WI38 (cell line): ENCODE measurements around the gene TMEM240.
"Not testable (repeated sequence)": the region's sequence is repeated elsewhere in the genome, so short reads cannot be mapped to it uniquely, and the experiment has no call there.

Experiments
- H3K4me3 ChIP-seq: 2 replicates; pipeline ENCODE4 v1.5.1; 2011; ENCODE audit warnings: low read depth, mild to moderate bottlenecking, control low read depth, low read length
- CTCF ChIP-seq: IDR thresholded peaks from 2 replicates; pipeline ENCODE4 v1.5.1; 2012; ENCODE audit warnings: low read depth, mild to moderate bottlenecking, control low read depth, low read length

The TMEM240 gene

DNA sequence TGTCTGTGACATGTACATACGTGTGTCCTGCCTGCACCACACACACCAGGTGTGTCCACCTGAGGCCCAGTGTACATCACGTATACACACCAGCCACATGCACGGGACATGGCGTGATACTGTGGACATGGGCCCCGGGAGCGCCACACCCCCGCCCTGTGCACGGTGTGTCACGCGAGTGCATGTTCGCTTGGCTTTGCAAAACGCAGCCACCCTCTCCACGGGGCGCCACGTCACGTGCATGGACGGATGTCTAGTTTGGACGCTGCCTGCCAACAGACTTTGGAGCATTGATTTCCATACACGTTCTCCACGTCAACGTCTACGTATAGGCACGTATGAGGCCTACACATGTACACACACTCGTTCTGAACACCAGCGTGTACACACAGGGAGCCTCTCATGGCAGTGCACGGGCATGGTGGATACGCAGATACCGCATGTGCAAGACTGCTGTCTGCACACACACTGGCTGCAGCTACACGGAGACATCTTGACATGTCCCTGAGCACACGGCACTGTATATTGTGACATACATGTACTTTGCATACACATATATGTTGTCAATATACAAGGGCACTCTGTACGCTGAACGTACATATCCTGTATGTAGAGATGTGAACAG is 2.7 kb downstream of the TMEM240 start:
- no peak overlapping the region for H3K4me3 ChIP-seq
- TF ChIP-seq CTCF: no peak

DNA sequence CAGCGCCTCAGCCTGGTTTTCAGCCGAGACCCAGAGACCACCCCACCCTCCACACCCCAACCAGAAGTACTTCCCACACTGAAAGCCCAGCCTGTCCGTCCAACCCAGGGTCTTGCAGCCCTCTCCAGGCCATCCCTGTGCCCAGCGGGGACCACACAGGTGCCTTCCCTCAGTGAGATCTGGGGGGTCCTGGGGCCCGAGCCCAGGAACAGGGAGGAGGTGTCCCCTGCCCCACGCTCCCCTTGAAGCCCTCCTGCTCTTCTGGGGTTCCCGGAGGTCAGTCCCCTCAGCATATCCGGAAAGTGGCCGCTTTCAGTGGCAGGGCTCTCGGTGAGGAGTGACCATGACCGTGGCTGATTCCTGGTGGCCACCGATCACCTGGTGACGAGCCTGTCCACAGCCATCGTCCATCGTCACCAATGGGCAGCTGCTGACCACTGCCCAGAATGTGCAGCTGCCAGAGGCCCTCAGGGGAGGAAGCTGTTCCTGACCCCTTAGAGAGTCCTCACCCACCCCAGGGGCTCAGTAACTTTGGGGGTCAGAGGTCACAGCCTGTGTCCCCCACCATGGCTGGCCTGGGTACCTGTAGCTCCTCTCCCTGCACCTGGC is 3.4 kb downstream of the TMEM240 start:
- no peak for TF ChIP-seq CTCF
- no peak overlapping the region for H3K4me3 ChIP-seq

GRCh38 chr1:1536019-1536937 is 4.1 kb downstream of the TMEM240 start:
- H3K4me3 ChIP-seq: no peak overlapping the region
- TF ChIP-seq CTCF: no peak

DNA sequence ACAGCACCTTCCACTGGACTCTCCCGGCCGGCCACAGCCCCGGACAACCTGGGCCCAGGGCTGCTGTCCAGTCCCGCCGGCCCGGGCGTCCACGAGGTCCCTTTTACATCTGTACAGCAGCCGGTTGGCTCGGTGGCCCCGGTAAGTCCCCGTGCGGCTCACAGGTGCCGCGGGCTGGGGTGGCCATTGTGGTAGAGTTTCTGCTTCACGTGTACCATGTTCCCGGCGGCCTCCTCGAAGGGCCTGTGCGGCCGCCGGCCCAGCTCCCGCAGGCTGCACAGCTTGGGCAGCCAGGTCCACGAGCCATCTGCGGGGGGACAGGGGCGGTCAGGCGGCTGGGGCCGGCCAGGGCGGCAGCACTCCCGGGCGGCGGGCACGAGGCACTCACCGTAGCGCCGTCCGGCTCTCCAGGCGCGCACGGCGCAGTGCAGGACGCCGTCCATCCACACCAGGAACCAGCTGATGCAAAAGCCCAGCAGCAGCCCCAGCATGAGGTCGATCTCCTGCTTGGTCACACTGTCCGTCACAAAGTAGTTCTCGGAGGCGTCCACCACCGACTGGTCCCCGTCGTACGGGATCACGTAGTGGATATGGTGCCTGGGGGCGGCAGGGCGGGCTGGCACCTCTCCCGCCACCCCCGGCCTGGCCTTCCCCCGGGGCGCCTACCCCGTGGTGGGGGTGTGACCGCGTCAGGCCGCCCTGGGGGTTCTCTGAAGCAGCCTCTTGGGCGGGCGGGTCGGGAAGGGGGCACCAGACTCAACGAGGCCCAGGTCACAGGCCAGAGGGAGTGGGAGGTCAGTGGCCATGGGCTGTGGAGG is 5.0 kb downstream of the TMEM240 start:
- no peak for TF ChIP-seq CTCF
- H3K4me3 ChIP-seq: no peak overlapping the region

- no peak overlapping the region for H3K4me3 ChIP-seq
- no peak for TF ChIP-seq CTCF
Observed at GRCh38 chr1:1534401-1535154, 5.8 kb downstream of the TMEM240 start.

DNA sequence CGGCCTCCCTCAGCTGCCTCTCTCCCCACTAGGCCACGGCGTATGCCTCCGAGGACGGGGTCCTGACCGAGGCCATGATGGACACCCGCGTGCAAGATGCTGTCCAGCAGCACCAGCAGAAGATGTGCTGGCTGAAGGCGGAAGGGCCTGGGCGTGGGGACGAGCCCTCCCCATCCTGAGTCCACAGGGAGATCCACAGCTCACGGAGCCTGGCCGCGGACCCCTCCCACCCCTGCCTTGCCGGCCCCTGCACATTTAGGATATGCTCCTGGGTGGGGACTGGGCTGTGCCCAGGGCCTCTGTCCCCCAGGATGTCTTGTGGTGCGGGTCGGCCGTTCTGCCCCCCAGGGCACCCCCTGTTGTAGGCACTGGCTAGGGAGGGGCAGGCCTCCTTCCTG is 6.5 kb downstream of the TMEM240 start:
- H3K4me3 ChIP-seq: not testable (repeated sequence)

DNA sequence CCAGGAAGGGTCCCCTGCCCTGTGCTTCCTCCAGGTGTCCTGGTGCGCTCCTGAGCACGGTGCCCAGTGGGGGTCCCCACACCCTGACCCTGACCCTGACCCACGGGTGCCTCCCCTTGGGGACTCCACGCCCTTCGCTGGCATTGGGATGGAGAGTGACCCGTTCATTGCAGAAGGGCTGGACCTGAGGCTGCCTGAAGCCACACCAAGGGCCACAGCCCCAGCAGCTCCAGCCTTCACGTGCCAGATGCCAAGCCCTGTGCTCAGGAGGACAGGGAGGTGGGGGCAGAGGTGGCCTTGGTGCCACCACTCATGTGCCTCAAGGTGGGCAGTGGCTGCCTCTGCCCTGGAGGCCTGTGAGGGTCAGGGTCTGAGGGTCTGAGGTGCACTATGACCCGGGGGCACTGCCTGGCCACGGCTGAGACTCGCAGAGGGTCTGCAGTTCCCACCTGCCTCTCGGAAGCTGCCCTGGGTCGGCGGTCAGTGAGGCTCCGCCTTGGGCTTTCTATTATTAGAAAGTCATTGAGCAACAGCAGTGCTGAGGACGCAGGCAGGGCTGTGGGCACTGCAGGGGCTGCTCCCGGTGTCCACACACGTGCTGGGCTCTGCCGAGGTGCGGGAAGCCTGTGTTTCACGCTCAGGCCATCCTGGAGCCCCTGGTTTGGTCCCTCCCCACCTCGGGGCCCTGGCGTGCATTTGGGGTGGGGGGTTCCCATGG is 7.1 kb downstream of the TMEM240 start:
- not testable (repeated sequence) for H3K4me3 ChIP-seq
